PC-3 (cell line): ENCODE data around the gene CLDN9. TPM values are rescaled to one million over a fixed set of nuclear protein-coding genes. Genes with fewer than 3 reads are reported as not detected.
"Not testable (repeated sequence)": the region's sequence is repeated elsewhere in the genome, so short reads cannot be mapped to it uniquely, and the experiment has no call there.

Experiments
- ATAC-seq: fragments of 200-7000 bp; cut with Tn5 transposase; 2 replicates; pipeline ENCODE4 v1.9.1; 2020; ENCODE audit warnings: mild to moderate bottlenecking, moderate library complexity
- BruUV-seq: library from RNA; stranded (reverse); fragments of 400-500 nt; replicated peaks from 2 replicates; lab custom pipeline; 2021; lab: Mats Ljungman, UMichigan
- CTCF ChIA-PET: fragments of 300-600 bp; sonication (Branson Sonifier 250); formaldehyde crosslinking; loops from one replicate; lab custom pipeline; 2022; ENCODE audit warnings: antibody characterized with exemption; lab: Charles Lee
- POLR2A ChIA-PET: fragments of 300-600 bp; sonication (Branson Sonifier 250); formaldehyde crosslinking; loops from one replicate; lab custom pipeline; 2022; ENCODE audit warnings: antibody characterized with exemption; ENCODE audit not compliant: unreplicated experiment; lab: Charles Lee
- DNase-seq: peaks from one replicate; pipeline ENCODE4 v3.0.0-alpha.2; 2015
- H2AFZ ChIP-seq: fragments of 300-600 bp; sonication (generic); 2 replicates; pipeline ENCODE4 v1.6.0; 2016; ENCODE audit warnings: antibody characterized with exemption, low read length
- H3F3A ChIP-seq: fragments of 300-600 bp; sonication (generic); one replicate; pipeline ENCODE4 v1.6.0; 2017; ENCODE audit warnings: antibody characterized with exemption, low read length, control low read depth, mild to moderate bottlenecking; ENCODE audit not compliant: unreplicated experiment
- H3K27ac ChIP-seq: fragments of 300-600 bp; sonication (generic); 2 replicates; pipeline ENCODE4 v1.5.1; 2016; ENCODE audit warnings: mild to moderate bottlenecking, low read length
- H3K27me3 ChIP-seq: fragments of 300-600 bp; sonication (generic); 2 replicates; pipeline ENCODE4 v1.6.1; 2016; ENCODE audit warnings: low read length, mixed read lengths
- H3K36me3 ChIP-seq: fragments of 300-600 bp; sonication (generic); 2 replicates; pipeline ENCODE4 v1.6.1; 2016; ENCODE audit warnings: low read depth, mixed run types, low read length, mixed read lengths
- H3K4me1 ChIP-seq: fragments of 300-600 bp; sonication (generic); 2 replicates; pipeline ENCODE4 v1.5.1; 2016; ENCODE audit warnings: low read length; ENCODE audit not compliant: insufficient read depth
- H3K4me2 ChIP-seq: fragments of 300-600 bp; sonication (generic); 2 replicates; pipeline ENCODE4 v1.6.0; 2016; ENCODE audit warnings: low read length
- H3K4me3 ChIP-seq: fragments of 300-600 bp; sonication (generic); 2 replicates; pipeline ENCODE4 v1.5.1; 2016; ENCODE audit warnings: mild to moderate bottlenecking, low read length, mixed read lengths
- H3K79me2 ChIP-seq: fragments of 300-600 bp; sonication (generic); 2 replicates; pipeline ENCODE4 v1.6.1; 2017; ENCODE audit warnings: low read length, mixed read lengths
- H3K9ac ChIP-seq: fragments of 300-600 bp; sonication (generic); 2 replicates; pipeline ENCODE4 v1.6.0; 2016; ENCODE audit warnings: mild to moderate bottlenecking, low read length
- H3K9me2 ChIP-seq: fragments of 300-600 bp; sonication (generic); replicated peaks from 2 replicates; pipeline ENCODE4 v1.6.1; 2016; ENCODE audit warnings: mixed run types, low read length, mixed read lengths
- H3K9me3 ChIP-seq: fragments of 300-600 bp; sonication (generic); 2 replicates; pipeline ENCODE4 v1.6.1; 2016; ENCODE audit warnings: low read length, mixed read lengths
- H4K20me1 ChIP-seq: fragments of 300-600 bp; sonication (generic); 2 replicates; pipeline ENCODE4 v1.6.1; 2016; ENCODE audit warnings: low read length, mixed read lengths
- EZH2 ChIP-seq: fragments of 300-600 bp; sonication (generic); IDR thresholded peaks from one replicate; pipeline ENCODE4 v1.6.1; 2017; ENCODE audit warnings: antibody characterized with exemption, mild to moderate bottlenecking, low read length; ENCODE audit not compliant: unreplicated experiment
- EZH2phosphoT487 ChIP-seq: fragments of 300-600 bp; sonication (generic); IDR thresholded peaks from 2 replicates; pipeline ENCODE4 v1.6.1; 2018; ENCODE audit warnings: mild to moderate bottlenecking, antibody characterized with exemption, low read length, borderline replicate concordance
- intact Hi-C: fragments of 100-400 bp; cut with micrococcal nuclease; formaldehyde crosslinking; loops from 2 replicates; pipeline ENCODE4 v1.9.0; 2023
- total RNA-seq: library from RNA; depleted of rRNA; stranded (reverse); fragments of >200 nt; gene quantifications from 2 replicates; pipeline ENCODE4 v1.2.3, GENCODE V29; 2014
- TF ChIP-seq, protein P1 (sequence below): fragments of 300-600 bp; sonication (generic); conservative IDR thresholded peaks from 2 replicates; pipeline ENCODE4 v1.5.1; 2017; ENCODE audit warnings: antibody characterized with exemption, low read depth, mild to moderate bottlenecking, low read length

The CLDN9 gene
- total RNA-seq, 1 experiment from 2014 or later = 0.33 TPM

DNA sequence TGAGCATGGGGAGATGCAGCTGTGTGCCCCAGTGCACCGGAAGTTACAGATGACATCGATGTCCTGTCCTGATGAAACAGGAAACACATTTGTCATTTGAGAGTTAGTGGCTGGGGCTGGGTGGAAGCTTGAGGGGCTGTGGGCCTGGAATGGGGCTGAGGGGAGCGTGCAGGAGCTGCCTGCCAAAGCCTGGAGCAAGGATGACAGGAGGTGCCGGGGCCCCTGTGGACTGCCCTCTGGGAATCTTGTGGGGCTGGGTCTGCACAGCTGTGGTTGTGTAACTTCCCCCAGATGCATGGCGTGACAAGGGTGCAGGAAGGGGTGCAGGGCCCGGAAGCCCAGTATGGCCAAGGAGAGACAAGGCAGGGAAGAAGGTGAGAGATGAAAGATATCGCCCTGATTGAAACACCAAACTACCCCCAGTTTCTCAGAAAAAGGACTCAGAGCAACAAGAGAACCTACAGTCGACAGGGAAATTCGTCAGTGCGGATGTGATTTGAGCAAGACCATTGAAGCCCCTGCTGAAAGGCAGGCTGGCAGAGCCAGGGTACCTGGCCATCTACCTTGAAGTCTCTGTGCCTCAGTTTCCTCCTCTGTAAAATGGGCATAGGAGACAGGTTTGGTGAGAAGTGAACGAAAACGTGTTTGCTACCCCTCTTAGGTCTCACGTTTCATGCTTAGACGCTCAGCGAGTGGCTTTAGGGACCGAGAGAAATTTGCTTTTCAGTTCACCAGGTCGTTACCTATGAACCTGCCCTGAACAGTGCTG is 42.4 kb downstream of the CLDN9 start:
- no peak for DNase-seq
- H3K9me2 ChIP-seq = no peaks in the 10 kb centered on the region
- no TSS peak for BruUV-seq
- H3K36me3 ChIP-seq = no peaks in the 10 kb centered on the region
- intact Hi-C loops = no loop called here
- no peaks in the 10 kb centered on the region for H3K4me1 ChIP-seq
- TF ChIP-seq, protein P1, sequence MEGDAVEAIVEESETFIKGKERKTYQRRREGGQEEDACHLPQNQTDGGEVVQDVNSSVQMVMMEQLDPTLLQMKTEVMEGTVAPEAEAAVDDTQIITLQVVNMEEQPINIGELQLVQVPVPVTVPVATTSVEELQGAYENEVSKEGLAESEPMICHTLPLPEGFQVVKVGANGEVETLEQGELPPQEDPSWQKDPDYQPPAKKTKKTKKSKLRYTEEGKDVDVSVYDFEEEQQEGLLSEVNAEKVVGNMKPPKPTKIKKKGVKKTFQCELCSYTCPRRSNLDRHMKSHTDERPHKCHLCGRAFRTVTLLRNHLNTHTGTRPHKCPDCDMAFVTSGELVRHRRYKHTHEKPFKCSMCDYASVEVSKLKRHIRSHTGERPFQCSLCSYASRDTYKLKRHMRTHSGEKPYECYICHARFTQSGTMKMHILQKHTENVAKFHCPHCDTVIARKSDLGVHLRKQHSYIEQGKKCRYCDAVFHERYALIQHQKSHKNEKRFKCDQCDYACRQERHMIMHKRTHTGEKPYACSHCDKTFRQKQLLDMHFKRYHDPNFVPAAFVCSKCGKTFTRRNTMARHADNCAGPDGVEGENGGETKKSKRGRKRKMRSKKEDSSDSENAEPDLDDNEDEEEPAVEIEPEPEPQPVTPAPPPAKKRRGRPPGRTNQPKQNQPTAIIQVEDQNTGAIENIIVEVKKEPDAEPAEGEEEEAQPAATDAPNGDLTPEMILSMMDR = no peak
- TF ChIP-seq EZH2phosphoT487 (no peak), EZH2 (no peak)
- H3K27me3 ChIP-seq = no peaks in the 10 kb centered on the region
- ChIA-PET CTCF (no interaction called here), POLR2A (no interaction called here)
- H3K9ac ChIP-seq = no peak overlapping the region
- no peak for ATAC-seq
- no peak overlapping the region for H3K4me2 ChIP-seq
- no peaks in the 10 kb centered on the region for H3K9me3 ChIP-seq
- H3K27ac ChIP-seq = no peak overlapping the region
- no peak overlapping the region for H2AFZ ChIP-seq
- no peaks in the 10 kb centered on the region for H3K79me2 ChIP-seq
- no peaks in the 10 kb centered on the region for H4K20me1 ChIP-seq
- H3F3A ChIP-seq = no peaks in the 10 kb centered on the region
- no peak overlapping the region for H3K4me3 ChIP-seq

DNA sequence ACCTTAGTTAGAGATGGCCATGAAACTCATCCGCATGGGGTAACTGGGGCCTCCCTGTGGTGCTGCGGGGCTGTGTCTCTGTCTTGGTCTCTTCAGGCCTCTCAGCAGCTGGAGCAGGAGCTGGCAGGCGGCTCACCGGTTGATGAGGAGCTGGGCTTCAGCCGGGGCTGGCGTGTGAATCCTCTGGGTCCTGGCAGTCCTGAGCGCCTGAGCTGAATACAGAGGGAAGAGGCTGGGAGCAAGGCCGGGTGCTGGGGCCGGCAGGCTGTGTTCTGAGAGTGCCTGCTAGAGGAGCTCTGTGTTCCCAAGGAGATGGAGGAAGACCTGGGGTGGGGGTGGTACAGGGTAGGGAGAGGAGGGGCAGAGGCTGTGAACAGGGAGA is 43.0 kb downstream of the CLDN9 start:
- H4K20me1 ChIP-seq, POLR2A ChIA-PET, intact Hi-C loops, H3K4me2 ChIP-seq, H3K9me2 ChIP-seq, H3K4me3 ChIP-seq, H3K9me3 ChIP-seq, H3K79me2 ChIP-seq, ATAC-seq, H3K9ac ChIP-seq, H3K36me3 ChIP-seq, BruUV-seq, H3K27ac ChIP-seq, DNase-seq, CTCF ChIA-PET, H3K4me1 ChIP-seq, H3K27me3 ChIP-seq, H2AFZ ChIP-seq, H3F3A ChIP-seq: not testable (repeated sequence)

DNA sequence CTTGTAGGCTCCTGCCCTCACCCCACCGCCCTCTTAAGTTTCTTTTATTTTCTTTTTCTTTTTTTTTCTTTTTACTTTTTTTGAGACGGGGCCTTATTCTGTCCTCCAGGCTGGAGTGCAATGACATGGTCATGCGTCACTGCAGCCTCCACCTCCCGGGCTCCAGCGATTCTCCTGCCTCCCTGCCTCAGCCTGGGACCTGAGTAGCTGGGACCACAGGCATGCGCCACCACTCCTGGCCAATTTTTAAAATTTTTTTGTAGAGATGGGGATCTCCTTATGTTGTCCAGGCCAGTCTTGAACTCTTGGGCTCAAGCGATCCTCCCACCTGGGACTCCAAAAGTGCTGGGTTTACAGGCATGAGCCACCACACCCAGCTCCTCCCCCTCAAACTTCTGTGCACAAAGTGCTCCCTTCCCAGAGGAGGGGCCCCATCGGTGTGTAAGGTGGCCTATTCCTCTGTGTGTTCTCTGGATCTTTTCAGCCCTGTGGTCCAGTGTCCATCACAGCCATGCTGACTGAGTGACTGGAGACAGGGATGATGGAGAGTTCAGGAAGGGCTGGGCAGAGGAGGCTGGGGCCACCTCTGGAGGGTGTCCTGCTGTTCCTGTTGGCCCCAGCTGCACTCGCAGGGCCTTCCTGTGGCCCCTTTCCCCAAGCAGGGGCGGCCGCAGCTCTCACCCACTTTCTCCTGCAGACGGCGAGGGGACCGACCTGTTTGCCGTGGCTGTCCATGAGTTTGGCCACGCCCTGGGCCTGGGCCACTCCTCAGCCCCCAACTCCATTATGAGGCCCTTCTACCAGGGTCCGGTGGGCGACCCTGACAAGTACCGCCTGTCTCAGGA is 43.8 kb downstream of the CLDN9 start:
- no peak overlapping the region for H3K27ac ChIP-seq
- no peaks in the 10 kb centered on the region for H3K4me1 ChIP-seq
- ATAC-seq = no peak
- no peaks in the 10 kb centered on the region for H3K36me3 ChIP-seq
- no peak overlapping the region for H2AFZ ChIP-seq
- TF ChIP-seq EZH2phosphoT487 (no peak), EZH2 (no peak)
- TF ChIP-seq, protein P1 = no peak
- H3K9me3 ChIP-seq = no peaks in the 10 kb centered on the region
- no peak for DNase-seq
- H3K4me3 ChIP-seq = no peak overlapping the region
- H3K79me2 ChIP-seq = no peaks in the 10 kb centered on the region
- no peaks in the 10 kb centered on the region for H3K9me2 ChIP-seq
- intact Hi-C loops = no loop called here
- POLR2A ChIA-PET = no interaction called here
- no peak overlapping the region for H3K9ac ChIP-seq
- H3F3A ChIP-seq = no peaks in the 10 kb centered on the region
- H4K20me1 ChIP-seq = no peaks in the 10 kb centered on the region
- BruUV-seq = no TSS peak
- H3K27me3 ChIP-seq = no peaks in the 10 kb centered on the region
- CTCF ChIA-PET = no interaction called here
- no peak overlapping the region for H3K4me2 ChIP-seq
